CD4-positive, alpha-beta T cell treated with Interleukin-12 subunit alpha and Interleukin-12 subunit beta, for 1 hour (primary cell): ENCODE measurements around the gene USP32.
"Not testable (repeated sequence)": the region's sequence is repeated elsewhere in the genome, so short reads cannot be mapped to it uniquely, and the experiment has no call there.

Experiments
- DNase-seq: peaks from one replicate; pipeline ENCODE4 v3.0.0-alpha.2; 2020

USP32 gene

DNA sequence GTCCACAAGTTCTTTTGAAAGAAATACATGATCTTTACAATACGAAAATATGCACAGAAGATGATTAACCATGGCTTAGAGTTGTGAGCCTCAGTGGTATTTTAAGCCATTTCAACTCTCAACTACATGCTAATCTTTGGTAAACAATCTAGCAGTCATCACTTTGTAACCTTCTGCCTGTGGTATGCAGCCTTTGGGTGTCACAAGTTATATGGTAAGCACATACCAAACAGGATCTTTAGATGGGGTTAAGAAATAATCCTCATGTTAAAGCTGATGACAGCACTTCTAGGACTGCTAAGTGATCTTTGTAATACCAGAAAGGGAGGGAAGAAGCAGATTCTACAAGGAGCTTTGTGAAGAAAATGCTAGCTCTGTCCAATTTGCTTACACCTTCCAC is 167.9 kb downstream of the USP32 start:
- no peak for DNase-seq

DNA sequence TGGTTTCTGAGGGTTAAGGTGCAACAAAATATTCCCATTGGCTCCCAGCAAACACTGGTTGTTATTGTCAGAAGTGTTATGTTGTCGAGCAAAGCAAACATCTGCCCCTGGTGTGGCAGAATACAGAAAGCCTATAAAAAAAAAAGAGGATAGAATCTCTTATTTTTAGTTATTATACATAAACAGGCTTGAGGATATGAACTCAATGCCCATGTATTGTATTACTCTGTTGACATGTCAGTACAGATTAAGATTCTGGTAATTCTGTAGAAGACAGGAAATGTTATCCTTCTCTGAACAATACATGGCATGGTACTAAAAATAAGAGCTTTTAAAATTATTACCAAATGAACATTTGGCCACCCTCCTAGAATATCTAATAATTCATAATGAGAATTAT is 168.5 kb downstream of the USP32 start:
- DNase-seq, result no peak

DNA sequence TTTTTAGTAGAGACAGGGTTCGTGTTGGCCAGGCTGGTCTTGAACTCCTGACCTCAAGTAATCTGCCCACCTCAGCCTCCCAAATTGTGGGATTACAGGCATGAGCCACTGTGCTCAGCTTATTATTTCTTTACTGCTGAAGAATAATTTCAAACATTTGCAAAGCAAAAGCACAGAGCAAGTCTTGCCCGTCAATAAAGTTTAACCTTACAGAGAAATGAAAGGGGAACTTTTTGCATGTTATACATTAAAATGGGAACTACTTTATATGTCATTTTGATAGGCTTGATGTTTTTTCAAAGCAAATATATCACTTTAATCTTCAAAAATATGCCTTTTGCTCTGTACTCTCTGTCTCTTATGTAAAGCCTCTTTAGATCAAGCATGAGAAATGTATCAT is 173.2 kb downstream of the USP32 start:
- not testable (repeated sequence) for DNase-seq

DNA sequence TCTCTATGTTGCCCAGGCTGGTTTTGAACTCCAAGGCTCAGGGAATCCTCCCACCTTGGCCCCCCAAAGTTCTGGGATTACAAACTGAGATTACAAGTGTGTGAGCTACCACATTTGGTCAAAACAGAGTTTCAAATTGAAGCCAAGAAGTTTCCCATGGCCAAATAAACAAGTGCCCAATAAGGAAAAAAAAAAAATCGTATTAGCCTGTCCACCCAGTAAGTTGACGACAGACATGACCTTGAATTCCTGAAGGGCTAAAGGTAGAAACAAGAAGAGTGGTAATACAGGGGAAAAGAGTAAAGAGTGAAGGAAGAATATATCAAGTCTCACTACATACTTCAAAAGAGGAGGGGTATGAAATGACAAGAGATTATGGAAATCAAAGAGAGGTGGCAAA is 176.0 kb downstream of the USP32 start:
- DNase-seq, result not testable (repeated sequence)

DNA sequence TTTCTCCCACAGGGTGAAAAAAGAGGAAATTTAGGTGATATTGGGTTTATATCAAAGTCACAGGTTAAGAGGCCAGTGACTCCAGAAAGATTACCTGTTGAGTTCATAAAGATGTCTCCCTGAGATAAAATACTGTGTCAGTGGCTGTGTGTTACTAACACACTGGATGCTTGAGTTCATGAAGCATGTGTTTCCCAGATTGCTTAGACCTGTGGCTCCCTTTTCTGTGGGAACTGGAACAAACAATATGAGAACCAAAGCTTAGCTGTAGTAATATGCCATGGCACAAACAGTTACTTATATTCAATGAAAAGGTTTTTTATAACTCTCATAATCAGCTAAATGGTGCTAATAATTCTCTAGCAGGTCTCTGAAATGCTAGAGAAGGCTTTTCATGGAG is 180.7 kb downstream of the USP32 start:
- not testable (repeated sequence) for DNase-seq

DNA sequence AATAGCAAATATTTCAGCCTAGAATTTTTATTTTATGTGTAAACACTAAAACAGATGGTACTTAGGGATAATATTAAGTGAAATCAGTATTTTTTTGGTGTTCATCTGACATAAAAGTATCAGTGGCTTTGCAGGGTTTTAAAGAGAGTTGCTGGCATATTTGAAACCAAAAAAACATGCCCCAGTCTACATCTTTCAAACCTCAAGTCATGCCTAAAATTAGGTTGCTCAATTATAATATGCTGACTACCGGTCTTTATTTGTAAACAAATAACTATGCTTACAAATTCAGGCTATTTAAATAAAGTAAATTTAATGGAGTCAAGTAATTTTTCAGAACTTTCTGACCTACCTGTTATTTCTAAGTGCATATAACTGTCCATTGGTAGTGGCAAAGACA is 183.6 kb downstream of the USP32 start:
- DNase-seq, result not testable (repeated sequence)

DNA sequence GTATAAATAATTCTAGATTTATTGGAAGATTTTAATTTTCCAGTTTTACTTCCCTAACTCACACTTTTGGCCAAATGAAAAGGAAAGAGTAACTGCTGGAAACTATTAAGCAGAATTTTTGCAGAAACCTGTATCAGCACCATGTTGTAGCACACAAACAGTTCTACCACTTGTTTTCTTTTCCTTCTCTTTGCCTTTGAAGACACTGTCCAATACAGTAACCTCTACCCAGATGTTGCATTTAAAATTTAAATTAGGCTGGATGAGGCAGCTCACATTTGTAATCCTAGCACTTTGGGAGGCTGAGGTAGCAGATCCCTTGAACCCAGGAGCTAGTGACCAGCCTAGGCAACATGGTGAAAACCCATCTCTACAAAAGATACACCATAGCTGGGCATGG is 186.2 kb downstream of the USP32 start:
- not testable (repeated sequence) for DNase-seq

DNA sequence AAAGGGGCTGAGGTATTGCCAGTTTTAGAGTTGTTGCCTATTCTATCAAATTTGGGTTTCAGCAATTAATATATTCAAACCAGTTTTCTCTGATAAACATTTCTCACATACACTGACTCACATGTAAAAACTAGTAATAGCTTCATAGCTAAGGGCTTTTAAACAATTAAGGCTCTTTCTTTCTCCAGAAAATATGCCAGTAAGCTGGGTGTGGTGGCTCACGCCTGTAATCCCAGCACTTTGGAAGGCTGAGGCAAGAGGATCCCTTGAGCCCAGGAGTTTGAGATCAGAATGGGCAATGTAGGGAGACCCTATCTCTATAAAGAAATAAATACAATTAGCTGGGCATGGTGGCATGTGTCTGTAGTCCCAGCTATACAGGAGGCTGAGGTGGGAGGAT is 193.3 kb downstream of the USP32 start:
- DNase-seq, result not testable (repeated sequence)

DNA sequence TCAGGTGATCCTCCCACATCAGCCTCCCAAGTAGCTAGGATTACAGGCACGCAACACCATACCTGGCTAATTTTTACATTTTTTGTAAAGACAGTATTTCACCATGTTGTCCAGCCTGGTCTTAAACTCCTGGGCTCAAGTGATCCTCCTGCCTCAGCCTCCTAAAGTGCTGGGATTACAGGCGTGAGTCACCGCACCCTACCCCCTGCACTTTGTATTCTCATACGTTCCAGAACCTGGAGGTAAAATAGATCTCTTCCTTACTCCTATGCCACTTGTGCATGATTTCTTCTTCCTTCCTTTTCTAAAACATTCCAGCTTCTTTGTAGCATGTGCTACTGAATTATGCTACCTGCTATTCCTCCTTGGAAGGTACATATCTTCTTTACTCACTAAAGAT is 197.8 kb downstream of the USP32 start:
- DNase-seq, result not testable (repeated sequence)

DNA sequence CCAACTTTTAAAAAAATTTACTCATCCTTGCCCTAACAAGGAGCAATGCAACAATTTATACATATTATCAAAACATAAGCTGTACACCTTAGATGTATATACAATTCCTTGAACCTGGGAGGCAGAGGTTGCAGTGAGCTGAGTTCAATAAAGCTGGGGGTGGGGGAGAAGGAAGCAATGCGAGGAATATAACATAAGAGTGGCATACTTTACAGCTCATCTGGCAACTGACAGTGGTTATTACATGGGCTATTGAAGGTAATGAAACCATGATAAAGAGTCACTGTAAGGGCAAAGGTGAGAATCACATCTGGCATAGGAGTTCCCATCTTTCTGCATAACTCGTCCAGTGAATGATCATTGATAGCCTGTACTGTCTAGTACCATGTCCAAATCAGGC is 198.5 kb downstream of the USP32 start:
- DNase-seq, result no peak

DNA sequence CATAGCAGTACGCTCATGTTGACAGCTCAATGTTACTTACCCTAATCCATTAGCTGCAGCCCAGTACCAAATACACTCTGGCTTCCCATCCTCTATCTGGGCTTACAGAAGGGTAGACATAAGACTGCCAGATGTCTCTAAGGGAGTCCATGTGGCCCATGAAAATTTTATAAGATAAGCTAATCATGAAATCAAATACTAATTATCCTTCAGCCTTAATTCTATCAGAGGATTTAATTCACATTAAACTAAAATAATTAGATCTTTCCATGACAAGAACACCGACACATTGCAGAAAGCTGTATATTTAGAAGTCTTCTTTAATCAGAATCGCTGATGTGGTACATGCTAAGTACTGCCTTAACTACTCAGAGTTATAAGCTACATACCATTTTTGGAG is 198.9 kb downstream of the USP32 start:
- DNase-seq, result not testable (repeated sequence)

DNA sequence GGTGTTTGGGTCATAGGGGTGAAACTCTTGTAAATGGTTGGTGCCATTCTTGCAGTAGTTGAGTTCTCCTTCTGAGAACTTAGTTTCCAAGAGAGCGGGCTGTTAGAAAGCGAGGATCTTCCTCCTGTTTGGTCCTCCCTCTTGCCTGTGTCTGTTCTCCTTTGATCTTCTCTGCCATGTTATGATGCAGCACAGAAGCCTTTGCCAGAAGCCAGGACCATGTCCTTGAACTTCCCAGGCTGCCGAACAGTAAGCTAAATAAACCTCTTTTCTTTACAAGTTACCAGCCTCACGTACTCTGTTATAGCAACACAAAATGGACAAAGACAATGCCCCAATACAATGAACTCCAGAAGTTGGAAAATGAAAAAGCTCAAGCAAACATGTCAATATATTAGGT is 201.9 kb downstream of the USP32 start:
- DNase-seq, result not testable (repeated sequence)

DNA sequence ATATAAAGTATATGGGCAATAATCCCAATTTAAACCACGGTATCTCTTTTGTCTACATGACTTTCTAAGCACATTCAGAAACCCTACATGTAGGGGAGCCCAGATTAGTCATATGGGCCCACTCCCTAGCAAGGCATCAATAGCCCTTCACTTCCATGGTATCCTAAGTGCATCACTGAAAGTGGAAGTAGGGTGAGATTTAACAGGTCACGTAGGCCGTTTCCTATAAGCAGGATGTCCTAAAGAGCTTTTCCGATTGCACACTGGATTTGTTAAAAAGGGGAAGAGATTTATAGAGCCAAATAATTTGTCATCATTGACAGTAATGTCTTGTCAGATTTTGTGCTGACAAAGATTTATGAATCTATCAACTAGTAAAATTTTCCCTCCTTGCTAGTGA is 203.2 kb downstream of the USP32 start:
- DNase-seq, result no peak

DNA sequence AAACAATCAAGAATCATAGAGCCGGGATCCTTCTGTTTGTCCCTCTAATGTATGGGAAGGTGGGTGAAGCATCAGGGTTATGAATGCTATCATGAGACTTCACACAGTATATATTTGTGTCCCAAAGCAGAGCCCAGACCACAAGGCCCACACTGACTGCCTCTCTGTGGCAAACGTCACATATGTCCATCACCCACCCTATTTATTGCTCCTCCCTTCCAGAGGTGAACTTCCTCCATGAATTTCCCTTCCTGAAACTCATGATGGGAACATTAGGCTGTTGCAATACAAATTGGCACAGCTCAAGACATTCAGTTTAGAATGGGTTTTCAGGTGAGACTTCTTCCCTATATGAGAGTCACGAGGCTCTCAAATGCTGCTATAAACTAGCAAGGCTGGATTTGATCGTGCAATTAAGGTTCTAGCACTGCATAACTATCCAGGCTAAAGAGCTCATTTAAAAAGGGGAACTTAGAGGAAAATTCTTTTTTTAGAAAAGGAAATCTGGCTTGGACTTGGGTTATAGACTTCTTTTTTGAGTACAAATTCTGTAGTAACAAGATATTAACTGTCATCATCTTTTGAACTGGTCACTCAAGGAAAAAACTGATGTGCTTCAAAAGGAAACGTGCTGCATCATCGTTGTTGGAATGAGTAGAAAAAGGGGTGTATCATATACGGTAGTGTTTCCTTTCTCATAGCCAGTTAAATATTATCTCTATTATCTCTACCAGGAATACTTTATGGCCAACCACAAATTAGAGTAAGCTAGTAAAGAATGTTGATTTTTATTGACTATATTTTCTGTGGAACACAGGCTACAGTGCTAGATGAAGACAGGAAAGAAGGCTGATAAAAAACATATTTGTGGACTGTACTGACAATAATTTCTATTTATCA is 204.8 kb downstream of the USP32 start:
- DNase-seq, result not testable (repeated sequence)

DNA sequence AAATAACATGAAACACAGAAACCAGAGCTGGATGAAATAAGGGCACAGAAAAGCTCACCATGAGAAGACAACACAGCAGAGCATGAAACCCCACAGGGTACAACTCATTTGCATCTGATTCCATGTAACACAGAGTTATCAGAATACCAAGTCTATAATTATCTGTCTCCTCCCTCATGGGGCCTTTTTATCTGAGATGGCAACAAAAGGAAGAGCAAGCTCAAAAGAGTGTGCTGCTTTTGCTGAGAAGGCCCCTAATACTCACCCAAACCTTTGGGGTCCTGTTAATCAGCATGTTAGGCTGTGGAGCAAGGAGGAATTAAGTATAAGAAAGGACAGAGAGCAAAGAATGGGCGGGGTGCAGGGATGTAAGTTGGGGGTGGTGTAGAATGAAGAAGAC is 205.6 kb downstream of the USP32 start:
- not testable (repeated sequence) for DNase-seq

DNA sequence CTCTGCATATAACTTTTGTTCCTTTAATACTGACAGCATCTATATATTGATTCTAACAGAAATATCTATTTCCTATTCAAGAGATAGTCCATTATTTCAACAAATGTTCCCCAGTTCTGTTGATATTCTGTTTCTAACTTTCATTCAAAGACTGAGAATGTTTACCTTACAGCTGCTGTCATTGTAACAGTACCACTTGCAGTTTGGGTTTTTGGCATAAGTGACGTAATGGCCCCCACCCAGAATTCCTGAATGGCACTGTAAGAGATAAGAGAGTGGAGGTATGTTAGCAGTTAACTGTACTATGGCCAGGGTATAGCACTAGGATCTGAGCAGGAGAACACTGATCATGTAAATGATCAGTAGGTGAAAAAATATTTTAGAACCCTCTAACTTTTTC is 211.6 kb downstream of the USP32 start:
- not testable (repeated sequence) for DNase-seq

DNA sequence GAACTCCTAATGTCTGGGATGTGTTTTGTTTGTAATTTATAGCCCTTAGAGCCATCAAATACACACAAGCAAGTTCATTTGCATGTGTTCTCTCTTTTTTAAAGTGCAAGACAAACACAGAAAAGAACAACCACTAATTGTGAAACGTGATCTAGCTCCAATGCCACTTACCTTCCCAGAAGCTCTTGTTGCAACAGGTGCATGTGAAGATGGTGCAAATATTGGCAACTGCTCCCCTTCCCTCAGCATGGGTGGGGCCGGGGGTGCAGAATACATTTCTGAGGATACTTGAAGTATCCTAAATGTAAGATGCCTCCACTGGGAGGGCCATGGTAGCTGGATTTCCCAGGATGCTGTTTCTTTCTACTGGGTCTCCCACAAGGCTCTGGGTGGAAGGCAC is 213.8 kb downstream of the USP32 start:
- not testable (repeated sequence) for DNase-seq

DNA sequence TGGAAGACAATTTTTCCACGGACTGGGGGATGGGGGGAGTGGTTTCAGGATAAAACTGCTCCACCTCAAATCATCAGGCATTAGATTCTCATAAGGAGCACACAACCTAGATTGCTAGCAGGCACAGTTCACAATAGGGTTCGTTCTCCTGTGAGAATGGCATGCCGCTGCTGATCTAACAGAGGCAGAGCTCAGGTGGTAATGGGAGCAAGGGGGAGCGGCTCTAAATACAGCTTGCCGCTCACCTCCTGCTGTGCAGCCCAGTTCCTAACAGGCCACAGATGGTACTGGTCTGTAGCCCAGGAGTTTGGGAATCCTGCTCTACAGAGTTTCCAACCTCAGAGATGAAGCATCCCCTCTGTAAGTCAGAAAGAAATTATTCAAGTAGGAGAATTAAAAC is 215.2 kb downstream of the USP32 start:
- not testable (repeated sequence) for DNase-seq

DNA sequence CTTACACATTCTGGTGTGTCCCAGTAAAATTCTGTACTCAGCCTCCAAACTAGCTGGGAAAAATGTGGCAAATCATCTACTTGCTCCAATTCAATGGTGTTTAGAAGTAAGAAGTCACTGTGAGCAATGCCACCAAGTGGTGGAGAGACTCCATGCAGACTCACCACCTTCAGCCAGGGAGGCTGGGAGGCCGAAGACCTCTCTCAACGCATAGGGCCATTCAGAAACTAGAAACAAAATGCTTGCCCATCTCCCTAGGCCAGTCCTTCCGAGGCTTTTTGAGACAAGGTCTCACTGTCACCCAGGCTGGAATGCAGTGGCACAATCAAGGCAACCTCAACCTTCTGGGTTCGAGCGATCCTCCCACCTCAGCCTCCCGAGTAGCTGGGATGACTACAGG is 217.2 kb downstream of the USP32 start:
- DNase-seq, result not testable (repeated sequence)

DNA sequence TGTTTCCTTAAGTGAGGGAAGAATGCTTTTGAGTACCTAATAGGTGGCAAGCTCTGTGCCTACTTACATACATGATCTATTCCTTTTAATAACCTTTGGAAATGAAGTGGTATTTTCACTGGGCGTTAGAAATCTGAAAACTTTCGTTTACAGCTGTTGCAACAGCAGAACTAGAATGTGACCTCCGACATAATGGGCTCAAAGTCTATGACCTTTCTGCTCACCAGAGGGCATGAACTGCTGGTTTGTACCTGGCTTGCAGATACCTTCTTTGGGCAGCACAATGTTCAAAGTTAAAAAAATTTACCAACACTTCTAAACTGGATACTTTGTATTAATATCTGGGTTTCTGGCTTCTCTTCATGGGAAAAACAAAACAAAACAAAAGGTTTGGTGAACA is 217.9 kb downstream of the USP32 start:
- DNase-seq, result no peak

DNA sequence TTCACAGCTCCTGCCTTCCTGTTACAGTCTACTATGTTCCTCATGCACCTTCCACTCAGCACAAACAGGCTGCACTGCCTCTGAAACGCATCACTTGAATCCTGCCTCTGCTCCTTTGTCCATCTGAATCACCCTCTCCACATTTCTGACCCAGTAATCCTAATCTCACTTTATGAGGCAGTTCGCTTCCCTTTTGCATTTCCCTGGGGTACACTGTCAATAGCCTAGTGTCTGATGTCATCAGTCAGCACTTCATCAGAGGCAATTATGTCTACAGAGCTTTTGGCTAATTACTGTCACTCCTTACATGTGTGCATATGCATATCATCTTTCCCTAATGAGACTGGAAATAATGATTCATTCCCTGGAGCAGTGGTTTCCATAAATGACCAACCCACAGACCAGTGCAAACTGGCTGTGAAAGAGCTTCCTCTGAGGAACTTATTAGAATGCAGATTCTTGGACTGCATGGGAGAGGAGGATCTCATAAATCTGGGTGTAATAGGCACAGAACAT is 218.6 kb downstream of the USP32 start:
- DNase-seq, result no peak

DNA sequence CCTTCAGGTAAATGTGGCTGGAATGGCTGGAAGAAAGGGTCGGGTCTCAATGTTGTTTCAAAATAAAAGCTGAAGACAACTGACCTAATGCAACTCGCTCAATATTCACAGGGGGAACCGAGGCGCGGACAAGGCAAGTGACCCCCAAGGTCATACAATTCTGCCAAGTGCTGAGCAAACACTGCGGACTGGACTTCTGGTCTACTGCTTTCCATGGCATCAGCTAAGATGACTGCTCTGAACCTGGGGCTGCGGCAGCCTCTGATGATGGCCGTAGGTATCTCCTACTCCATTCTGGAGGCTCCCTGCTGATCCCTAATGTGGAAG is 220.2 kb downstream of the USP32 start:
- no peak for DNase-seq

DNA sequence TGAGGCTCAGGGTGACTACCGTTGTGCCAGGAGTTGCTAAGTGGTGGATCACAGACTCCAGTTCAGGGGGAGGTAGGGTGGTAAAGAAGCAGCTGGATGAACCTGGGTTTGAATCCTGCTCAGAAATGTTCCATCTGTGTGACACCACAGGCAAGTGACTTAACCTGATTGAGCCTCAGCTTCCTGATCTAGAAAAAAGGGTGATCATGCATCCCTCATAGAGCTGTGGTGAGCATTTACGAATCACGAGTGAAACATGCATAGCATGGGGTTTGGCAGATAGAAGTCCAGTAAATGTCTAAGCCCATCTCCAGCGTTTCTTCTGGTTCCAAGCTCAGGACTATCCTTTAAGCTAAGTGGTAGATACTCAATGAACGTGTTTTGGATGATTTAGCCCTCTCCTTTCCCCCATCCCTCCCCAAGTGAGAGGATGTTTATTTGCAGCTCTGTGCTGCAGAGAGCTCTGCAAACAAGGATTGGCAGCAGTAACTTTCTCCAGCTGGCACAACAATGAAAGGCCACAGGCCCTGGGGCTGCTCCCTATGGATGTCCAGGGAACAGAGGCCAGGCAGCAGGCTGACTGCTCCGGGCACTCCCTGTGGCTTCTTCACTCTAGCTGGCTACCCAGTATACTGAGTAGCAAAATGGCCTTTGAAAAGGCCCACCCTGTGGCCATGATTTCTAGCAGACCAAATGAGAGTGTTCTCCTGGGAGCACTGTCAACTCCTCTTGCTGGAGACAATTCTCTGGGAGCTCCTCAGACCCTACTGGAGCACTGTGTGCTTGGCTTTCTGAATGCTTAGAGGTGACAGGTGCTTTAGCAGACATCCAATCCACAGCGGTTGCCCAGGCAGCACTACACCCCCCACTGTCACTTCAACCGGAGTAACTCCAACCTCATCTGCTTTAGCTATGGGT is 220.8 kb downstream of the USP32 start:
- DNase-seq, result no peak
